ENCODE results near the gene CAPZB.

CAPZB gene

GRCh38 chr1:19467199-19468187, 17.8 kb downstream of the CAPZB start:
- DNase-seq = no peak

- no peak for DNase-seq
These were observed 19.2 kb downstream of the CAPZB start for GRCh38 chr1:19466112-19466561.

GRCh38 chr1:19465650-19466049, 19.7 kb downstream of the CAPZB start:
- DNase-seq = no peak

- no peak for DNase-seq
These were observed 20.2 kb downstream of the CAPZB start for GRCh38 chr1:19465123-19465522.

- no peak for DNase-seq
These were observed 20.6 kb downstream of the CAPZB start for GRCh38 chr1:19464696-19465095.

GRCh38 chr1:19463504-19463803, 21.9 kb downstream of the CAPZB start:
- no peak for DNase-seq

GRCh38 chr1:19462781-19463503, 22.4 kb downstream of the CAPZB start:
- DNase-seq = no peak

- no peak for DNase-seq
These were observed 24.2 kb downstream of the CAPZB start for GRCh38 chr1:19461220-19461554.

- DNase-seq = no peak
These were observed 24.7 kb downstream of the CAPZB start for GRCh38 chr1:19460535-19461219.

GRCh38 chr1:19458815-19459417, 26.4 kb downstream of the CAPZB start:
- DNase-seq = no peak

GRCh38 chr1:19457607-19458006, 27.7 kb downstream of the CAPZB start:
- DNase-seq = no peak

- peak; percentile 60 for DNase-seq
These were observed 28.3 kb downstream of the CAPZB start for GRCh38 chr1:19456968-19457441.

GRCh38 chr1:19455353-19455752, 30.0 kb downstream of the CAPZB start:
- DNase-seq = no peak

- no peak for DNase-seq
These were observed 30.8 kb downstream of the CAPZB start for GRCh38 chr1:19454265-19455146.

GRCh38 chr1:19453741-19454201, 31.6 kb downstream of the CAPZB start:
- DNase-seq = no peak

- DNase-seq = peak; percentile 32
These were observed 33.1 kb downstream of the CAPZB start for GRCh38 chr1:19452221-19452663.

GRCh38 chr1:19450811-19451515, 34.4 kb downstream of the CAPZB start:
- DNase-seq = peak; percentile 92

- no peak for DNase-seq
These were observed 35.7 kb downstream of the CAPZB start for GRCh38 chr1:19449454-19450228.

GRCh38 chr1:19448491-19449439, 36.6 kb downstream of the CAPZB start:
- peak; percentile 87 for DNase-seq
